ENCODE results near the gene YBEY. TPM values are rescaled to one million over a fixed set of nuclear protein-coding genes. Genes with fewer than 3 reads are reported as not detected.

The YBEY gene
- total RNA-seq, 2 donors from 2014 or later, result 8.0 to 12.4 TPM

DNA sequence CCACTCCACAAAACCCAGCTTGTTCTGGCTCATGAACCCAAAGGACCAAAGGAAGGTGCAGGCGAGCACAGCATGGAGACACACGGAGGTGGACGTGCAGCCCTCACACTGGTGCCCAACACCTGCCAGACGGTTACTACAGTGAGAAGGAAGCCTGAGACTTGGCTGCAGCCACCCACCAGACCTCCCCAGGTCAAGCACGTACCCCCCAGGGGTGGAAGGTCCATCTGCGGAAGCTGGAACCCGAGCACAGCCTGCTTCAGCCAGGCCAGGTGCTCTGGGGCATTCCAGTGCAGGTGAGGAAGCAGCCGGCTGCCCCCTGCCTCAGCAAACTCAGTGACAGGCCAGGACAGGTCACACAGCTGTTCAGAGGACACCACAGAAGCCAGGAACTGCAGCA is 41.5 kb upstream of the YBEY start:
- H3K4me3 ChIP-seq, result no peak overlapping the region
- DNase-seq, result no peak
- H3K36me3 ChIP-seq, result peaks cover 39% of the 10 kb centered on the region
- H3K9ac ChIP-seq (ENCODE audit: low read depth in 2 of 2, low read length in 2 of 2), result no peak overlapping the region
- no peaks in the 10 kb centered on the region for H3K9me3 ChIP-seq
- TF ChIP-seq, protein P1, sequence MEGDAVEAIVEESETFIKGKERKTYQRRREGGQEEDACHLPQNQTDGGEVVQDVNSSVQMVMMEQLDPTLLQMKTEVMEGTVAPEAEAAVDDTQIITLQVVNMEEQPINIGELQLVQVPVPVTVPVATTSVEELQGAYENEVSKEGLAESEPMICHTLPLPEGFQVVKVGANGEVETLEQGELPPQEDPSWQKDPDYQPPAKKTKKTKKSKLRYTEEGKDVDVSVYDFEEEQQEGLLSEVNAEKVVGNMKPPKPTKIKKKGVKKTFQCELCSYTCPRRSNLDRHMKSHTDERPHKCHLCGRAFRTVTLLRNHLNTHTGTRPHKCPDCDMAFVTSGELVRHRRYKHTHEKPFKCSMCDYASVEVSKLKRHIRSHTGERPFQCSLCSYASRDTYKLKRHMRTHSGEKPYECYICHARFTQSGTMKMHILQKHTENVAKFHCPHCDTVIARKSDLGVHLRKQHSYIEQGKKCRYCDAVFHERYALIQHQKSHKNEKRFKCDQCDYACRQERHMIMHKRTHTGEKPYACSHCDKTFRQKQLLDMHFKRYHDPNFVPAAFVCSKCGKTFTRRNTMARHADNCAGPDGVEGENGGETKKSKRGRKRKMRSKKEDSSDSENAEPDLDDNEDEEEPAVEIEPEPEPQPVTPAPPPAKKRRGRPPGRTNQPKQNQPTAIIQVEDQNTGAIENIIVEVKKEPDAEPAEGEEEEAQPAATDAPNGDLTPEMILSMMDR (IDR thresholded peaks at IDR 0.05), result no peak
- intact Hi-C loops (cut with DNase I), result no loop called here
- H3K27ac ChIP-seq, result no peak overlapping the region
- no peaks in the 10 kb centered on the region for H3K27me3 ChIP-seq
- no peaks in the 10 kb centered on the region for H3K4me1 ChIP-seq

DNA sequence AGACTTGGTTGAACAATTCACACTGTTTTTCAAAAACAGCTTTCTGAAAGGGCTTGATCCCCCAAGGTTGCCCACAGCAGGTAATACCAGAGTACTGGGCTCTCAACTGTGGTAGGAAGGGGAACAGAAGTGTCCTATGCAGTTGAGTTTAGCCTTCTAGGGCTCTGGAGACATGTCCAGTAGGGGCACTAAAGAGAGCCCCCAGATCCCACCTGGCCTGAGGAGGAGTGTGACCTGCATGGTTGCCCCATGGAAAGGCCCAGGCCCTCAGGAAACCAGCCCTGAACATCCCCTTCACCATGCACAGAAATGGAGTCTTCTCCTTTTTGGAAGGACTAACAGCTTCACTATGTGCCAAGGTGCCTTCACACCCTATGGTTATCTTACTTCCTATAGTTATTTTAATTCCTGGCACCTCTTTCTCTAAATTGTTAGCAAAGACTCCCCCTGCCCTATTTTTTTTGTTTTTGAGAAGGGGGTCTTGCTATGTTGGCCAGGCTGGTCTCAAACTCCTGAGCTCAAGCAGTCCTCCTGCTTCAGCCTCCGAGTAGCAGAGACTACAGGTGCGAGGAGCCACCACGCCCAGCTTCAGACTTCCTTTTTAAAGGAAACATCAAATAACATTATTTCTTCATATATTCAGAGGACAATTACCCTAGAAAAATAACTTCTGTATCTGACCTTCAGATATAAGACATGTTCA is 40.8 kb upstream of the YBEY start:
- H3K4me1 ChIP-seq, result no peaks in the 10 kb centered on the region
- no peak overlapping the region for H3K4me3 ChIP-seq
- no peak for DNase-seq
- no peak overlapping the region for H3K27ac ChIP-seq
- no peaks in the 10 kb centered on the region for H3K27me3 ChIP-seq
- H3K36me3 ChIP-seq, result peaks cover 36% of the 10 kb centered on the region
- no peak overlapping the region for H3K9ac ChIP-seq (ENCODE audit: low read depth in 2 of 2, low read length in 2 of 2)
- H3K9me3 ChIP-seq, result no peaks in the 10 kb centered on the region
- TF ChIP-seq, protein P1 (IDR thresholded peaks at IDR 0.05), result no peak
- intact Hi-C loops (cut with DNase I), result no loop called here

DNA sequence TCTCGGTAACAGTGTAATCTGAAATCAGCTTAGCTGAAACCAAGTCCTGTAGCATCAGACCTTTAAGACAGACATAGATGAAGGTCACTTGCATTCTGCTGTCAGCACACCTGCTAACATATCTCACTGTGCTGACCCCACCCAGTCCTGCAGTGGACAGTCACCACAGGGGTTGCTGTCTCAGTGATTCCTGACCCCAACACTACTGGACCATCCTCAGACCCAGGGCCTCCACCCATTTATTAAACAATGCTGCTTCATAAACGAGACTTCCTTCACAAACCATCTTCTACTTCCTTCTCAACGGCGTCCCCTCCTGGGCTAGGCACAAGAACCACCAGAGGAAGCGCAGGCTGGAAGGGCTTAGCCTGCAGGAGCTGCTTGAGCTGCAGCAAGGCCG is 39.8 kb upstream of the YBEY start:
- no peak overlapping the region for H3K9ac ChIP-seq (ENCODE audit: low read depth in 2 of 2, low read length in 2 of 2)
- intact Hi-C loops (cut with DNase I), result no loop called here
- H3K9me3 ChIP-seq, result no peaks in the 10 kb centered on the region
- H3K4me1 ChIP-seq, result peaks cover 3% of the 10 kb centered on the region
- peaks cover 28% of the 10 kb centered on the region for H3K36me3 ChIP-seq
- H3K4me3 ChIP-seq, result no peak overlapping the region
- TF ChIP-seq, protein P1 (IDR thresholded peaks at IDR 0.05), result no peak
- no peaks in the 10 kb centered on the region for H3K27me3 ChIP-seq
- DNase-seq, result no peak
- no peak overlapping the region for H3K27ac ChIP-seq

DNA sequence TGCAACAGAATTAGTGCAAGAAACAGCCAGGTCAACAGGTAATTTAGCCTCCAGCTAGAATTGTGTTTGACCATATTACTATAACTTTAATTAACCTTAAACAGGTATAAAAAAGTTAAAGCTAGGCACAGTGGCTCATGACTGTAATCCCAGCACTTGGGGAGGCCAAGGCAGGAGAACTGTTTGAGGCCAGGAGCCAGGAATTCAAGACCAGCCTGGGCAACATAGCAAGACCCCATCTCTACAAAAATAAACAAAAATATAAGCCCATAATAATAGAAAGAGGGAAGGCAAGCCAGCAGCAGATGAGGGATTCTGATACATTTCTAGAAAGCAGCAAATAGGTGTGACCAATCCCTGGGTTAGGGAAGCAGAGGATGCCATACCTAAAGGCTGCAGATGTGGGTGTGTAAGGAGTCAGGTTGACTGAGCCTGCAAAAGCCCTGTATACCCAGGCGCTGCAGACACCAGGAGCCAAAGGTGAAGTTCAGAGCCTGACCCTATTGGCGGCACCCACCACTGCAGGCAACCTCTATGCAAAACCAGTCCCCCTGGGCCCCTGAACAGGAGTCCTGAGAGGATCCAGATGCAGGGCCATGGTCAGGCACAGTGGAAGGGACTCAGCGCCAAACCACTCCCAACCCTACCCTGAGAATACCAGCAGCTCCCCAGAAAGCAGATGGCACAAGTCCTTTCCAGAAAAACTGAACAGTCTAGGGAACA is 38.3 kb upstream of the YBEY start:
- TF ChIP-seq, protein P1 (IDR thresholded peaks at IDR 0.05), result no peak
- no peak for DNase-seq
- no peaks in the 10 kb centered on the region for H3K27me3 ChIP-seq
- peaks cover 23% of the 10 kb centered on the region for H3K36me3 ChIP-seq
- no peaks in the 10 kb centered on the region for H3K9me3 ChIP-seq
- no peak overlapping the region for H3K4me3 ChIP-seq
- intact Hi-C loops (cut with DNase I), result no loop called here
- H3K27ac ChIP-seq, result no peak overlapping the region
- no peak overlapping the region for H3K9ac ChIP-seq (ENCODE audit: low read depth in 2 of 2, low read length in 2 of 2)
- H3K4me1 ChIP-seq, result peaks cover 4% of the 10 kb centered on the region

DNA sequence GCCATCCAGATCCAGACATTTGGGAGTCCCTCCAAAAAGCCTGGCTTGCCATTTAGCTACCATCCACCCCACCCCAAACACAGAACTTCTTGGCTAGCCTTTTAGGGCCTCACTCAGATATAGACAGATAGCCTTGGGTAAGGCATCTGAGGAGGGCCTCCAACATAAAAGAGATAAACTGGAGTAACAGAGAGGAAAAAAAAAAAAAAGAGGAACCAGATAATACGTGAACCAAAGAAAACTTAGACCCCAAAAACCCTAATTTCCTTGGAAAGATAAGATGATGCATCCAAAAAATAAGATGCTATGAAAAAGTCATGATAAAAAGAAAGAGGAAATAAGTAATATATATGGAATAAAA is 37.7 kb upstream of the YBEY start:
- H3K27ac ChIP-seq, result no peak overlapping the region
- no peak for DNase-seq
- H3K27me3 ChIP-seq, result no peaks in the 10 kb centered on the region
- intact Hi-C loops (cut with DNase I), result no loop called here
- no peak overlapping the region for H3K9ac ChIP-seq (ENCODE audit: low read depth in 2 of 2, low read length in 2 of 2)
- TF ChIP-seq, protein P1 (IDR thresholded peaks at IDR 0.05), result no peak
- no peaks in the 10 kb centered on the region for H3K9me3 ChIP-seq
- H3K4me3 ChIP-seq, result no peak overlapping the region
- peaks cover 19% of the 10 kb centered on the region for H3K36me3 ChIP-seq
- peaks cover 4% of the 10 kb centered on the region for H3K4me1 ChIP-seq

Data from colonic mucosa (tissue), 4 donors.